MCF 10A (cell line): ENCODE data around the gene CENPT. TPM values are rescaled to one million over a fixed set of nuclear protein-coding genes. Genes with fewer than 3 reads are reported as not detected.

Experiments
- BruUV-seq: library from RNA; stranded (reverse); fragments of 400-500 nt; replicated peaks from 2 replicates; lab custom pipeline; 2021; lab: Mats Ljungman, UMichigan
- CTCF ChIA-PET: fragments of 300-600 bp; sonication (Branson Sonifier 250); formaldehyde crosslinking; extraction: SDS; loops from one replicate; lab custom pipeline; 2021; ENCODE audit warnings: antibody characterized with exemption, inconsistent platforms; lab: Yijun Ruan, JAX
- POLR2A ChIA-PET: fragments of 300-600, 350-650 bp; sonication (Branson Sonifier 250); formaldehyde crosslinking; extraction: SDS; loops from one replicate; lab custom pipeline; 2020; ENCODE audit warnings: antibody characterized with exemption, inconsistent platforms; lab: Yijun Ruan, JAX
- DNase-seq: peaks from one replicate; pipeline ENCODE4 v3.0.0-alpha.2; 2018; ENCODE audit not compliant: unreplicated experiment
- H3K27ac Mint-ChIP-seq: one replicate; pipeline ENCODE4 v1.8.0; 2022; ENCODE audit warnings: mild to moderate bottlenecking, low read depth, mixed read lengths; ENCODE audit not compliant: unreplicated experiment
- H3K27me3 Mint-ChIP-seq: one replicate; pipeline ENCODE4 v1.8.0; 2022; ENCODE audit warnings: mixed read lengths; ENCODE audit not compliant: insufficient read depth, unreplicated experiment
- H3K36me3 Mint-ChIP-seq: one replicate; pipeline ENCODE4 v1.8.0; 2022; ENCODE audit warnings: mild to moderate bottlenecking, moderate library complexity, mixed read lengths; ENCODE audit not compliant: insufficient read depth, unreplicated experiment
- H3K4me1 Mint-ChIP-seq: one replicate; pipeline ENCODE4 v1.8.0; 2022; ENCODE audit warnings: mixed read lengths; ENCODE audit not compliant: insufficient read depth, unreplicated experiment
- H3K4me3 Mint-ChIP-seq: one replicate; pipeline ENCODE4 v1.8.0; 2022; ENCODE audit warnings: mild to moderate bottlenecking, moderate library complexity, mixed read lengths; ENCODE audit not compliant: unreplicated experiment
- H3K9me3 Mint-ChIP-seq: one replicate; pipeline ENCODE4 v1.8.0; 2022; ENCODE audit warnings: mixed read lengths; ENCODE audit not compliant: unreplicated experiment
- CTCF ChIP-seq: fragments of 200-600 bp; IDR thresholded peaks from one replicate; pipeline ENCODE4 v1.8.0; 2022; ENCODE audit warnings: antibody characterized with exemption, mild to moderate bottlenecking; ENCODE audit not compliant: unreplicated experiment
- intact Hi-C: fragments of 100-400 bp; cut with micrococcal nuclease; formaldehyde crosslinking; loops from 2 replicates; pipeline ENCODE4 v1.14.1; 2022
- total RNA-seq: library from RNA; stranded (reverse); gene quantifications from 2 replicates; pipeline ENCODE4 v1.2.3, GENCODE V29; 2022

Gene CENPT
- total RNA-seq, 1 experiment from 2014 or later: 30.9 TPM

- BruUV-seq: no TSS peak
- CTCF ChIA-PET: no interaction called here
These were observed 57.4 kb downstream of the CENPT start for GRCh38 chr16:67790071-67790470.

GRCh38 chr16:67786491-67786890, 61.0 kb downstream of the CENPT start:
- no peak for DNase-seq
- ChIA-PET CTCF (no interaction called here), POLR2A (interaction anchor here (0.6 kb wide), 3 partner anchors 14 to 57 kb away, joined by 3 to 4 read pairs (median 3); no protein-coding TSS in a partner anchor)
- H3K27ac Mint-ChIP-seq: no peak overlapping the region
- no peaks in the 10 kb centered on the region for H3K36me3 Mint-ChIP-seq
- no TSS peak for BruUV-seq
- no peaks in the 10 kb centered on the region for H3K9me3 Mint-ChIP-seq
- H3K27me3 Mint-ChIP-seq: no peaks in the 10 kb centered on the region
- TF ChIP-seq CTCF: no peak
- H3K4me1 Mint-ChIP-seq: no peaks in the 10 kb centered on the region
- H3K4me3 Mint-ChIP-seq: no peak overlapping the region
- intact Hi-C loops: no loop called here

More at GRCh38 chr16:67790071-67790470, 57.4 kb downstream of the CENPT start:
- H3K27me3 Mint-ChIP-seq: no peaks in the 10 kb centered on the region
- no peaks in the 10 kb centered on the region for H3K4me1 Mint-ChIP-seq
- H3K27ac Mint-ChIP-seq: no peak overlapping the region
- no peaks in the 10 kb centered on the region for H3K36me3 Mint-ChIP-seq
- no peak for TF ChIP-seq CTCF
- H3K9me3 Mint-ChIP-seq: no peaks in the 10 kb centered on the region
- no peak for DNase-seq
- intact Hi-C loops: no loop called here
- POLR2A ChIA-PET: no interaction called here
- no peak overlapping the region for H3K4me3 Mint-ChIP-seq

- intact Hi-C loops: no loop called here
- POLR2A ChIA-PET: no interaction called here
- no peaks in the 10 kb centered on the region for H3K36me3 Mint-ChIP-seq
- no peaks in the 10 kb centered on the region for H3K9me3 Mint-ChIP-seq
- H3K27me3 Mint-ChIP-seq: no peaks in the 10 kb centered on the region
- CTCF ChIA-PET: no interaction called here
- peaks cover 14% of the 10 kb centered on the region for H3K4me1 Mint-ChIP-seq
- no TSS peak for BruUV-seq
- no peak overlapping the region for H3K27ac Mint-ChIP-seq
- no peak for DNase-seq
- TF ChIP-seq CTCF: no peak
- H3K4me3 Mint-ChIP-seq: no peak overlapping the region
These were observed 64.2 kb downstream of the CENPT start for GRCh38 chr16:67783353-67783725.

GRCh38 chr16:67782567-67783352, 64.7 kb downstream of the CENPT start:
- ChIA-PET CTCF (interaction anchor here (0.6 kb wide), 1 partner anchor 132 kb away, joined by 3 read pairs; no protein-coding TSS in a partner anchor), POLR2A (interaction anchor here (0.7 to 1.8 kb wide), 2 partner anchors 14 to 221 kb away, joined by 3 to 6 read pairs; no protein-coding TSS in a partner anchor)
- TF ChIP-seq CTCF: no peak

More at GRCh38 chr16:67782567-67783352, 64.7 kb downstream of the CENPT start:
- intact Hi-C loops: no loop called here
- H3K27me3 Mint-ChIP-seq: no peaks in the 10 kb centered on the region
- no peak overlapping the region for H3K4me3 Mint-ChIP-seq
- DNase-seq: no peak
- H3K9me3 Mint-ChIP-seq: no peaks in the 10 kb centered on the region
- BruUV-seq: no TSS peak
- H3K27ac Mint-ChIP-seq: no peak overlapping the region
- peaks cover 14% of the 10 kb centered on the region for H3K4me1 Mint-ChIP-seq
- no peaks in the 10 kb centered on the region for H3K36me3 Mint-ChIP-seq
